IMR-90 (cell line): ENCODE data around the gene ADD3. TPM values are rescaled to one million over a fixed set of nuclear protein-coding genes. Genes with fewer than 3 reads are reported as not detected.

Experiments used
- ATAC-seq: fragments of 200-7000 bp; cut with Tn5 transposase; 2 replicates; pipeline ENCODE4 v1.9.1; 2020; ENCODE audit warnings: low read depth, mild to moderate bottlenecking, moderate library complexity
- BruUV-seq: library from RNA; stranded (reverse); fragments of 400-500 nt; replicated peaks from 2 replicates; lab custom pipeline; 2021; lab: Mats Ljungman, UMichigan
- CTCF ChIA-PET: fragments of 300-600 bp; formaldehyde crosslinking; extraction: SDS; loops from one replicate; lab custom pipeline; 2021; ENCODE audit warnings: antibody characterized with exemption; lab: Yijun Ruan, JAX
- POLR2A ChIA-PET: fragments of 300-600 bp; sonication (Branson Sonifier 250); formaldehyde crosslinking; loops from one replicate; lab custom pipeline; 2022; ENCODE audit warnings: antibody characterized with exemption; ENCODE audit not compliant: unreplicated experiment; lab: Charles Lee
- DNase-seq: peaks from one replicate; pipeline ENCODE4 v3.0.0; 2013
- H2AFZ ChIP-seq: replicated peaks from 2 replicates; pipeline ENCODE3; 2013; ENCODE audit warnings: low read length, mild to moderate bottlenecking; ENCODE audit not compliant: poor library complexity
- H2AK5ac ChIP-seq: 2 replicates; pipeline ENCODE4 v1.6.1; 2013; ENCODE audit warnings: low read depth, low read length, inconsistent platforms
- H2AK9ac ChIP-seq: replicated peaks from 2 replicates; pipeline ENCODE3; 2013; ENCODE audit warnings: mild to moderate bottlenecking, low read depth, low read length, moderate library complexity; ENCODE audit not compliant: poor library complexity
- H2BK120ac ChIP-seq: 2 replicates; pipeline ENCODE4 v1.6.1; 2013; ENCODE audit warnings: low read depth, low read length, inconsistent platforms
- H2BK15ac ChIP-seq: 3 replicates; pipeline ENCODE4 v1.6.1; 2013; ENCODE audit warnings: low read depth, low read length, inconsistent platforms
- H2BK20ac ChIP-seq: 2 replicates; pipeline ENCODE4 v1.6.1; 2013; ENCODE audit warnings: low read depth, mild to moderate bottlenecking, inconsistent platforms, low read length, moderate library complexity
- H2BK5ac ChIP-seq: 2 replicates; pipeline ENCODE4 v1.6.1; 2013; ENCODE audit warnings: mild to moderate bottlenecking, low read depth, low read length, inconsistent platforms; ENCODE audit not compliant: poor library complexity, severe bottlenecking
- H3K14ac ChIP-seq: replicated peaks from 2 replicates; pipeline ENCODE4 v1.6.1; 2013; ENCODE audit warnings: low read depth, low read length, inconsistent platforms
- H3K18ac ChIP-seq: 2 replicates; pipeline ENCODE4 v1.6.1; 2013; ENCODE audit warnings: low read depth, low read length, control low read depth
- H3K23ac ChIP-seq: 2 replicates; pipeline ENCODE4 v1.6.1; 2013; ENCODE audit warnings: low read depth, low read length, inconsistent platforms
- H3K27ac ChIP-seq: 2 replicates; pipeline ENCODE4 v1.5.1; 2013; ENCODE audit warnings: mild to moderate bottlenecking, control low read depth, low read length; ENCODE audit not compliant: insufficient read depth
- H3K27me3 ChIP-seq: 2 replicates; pipeline ENCODE4 v1.6.1; 2013; ENCODE audit warnings: low read length; ENCODE audit not compliant: control insufficient read depth, insufficient read depth
- H3K36me3 ChIP-seq: 2 replicates; pipeline ENCODE4 v1.6.1; 2013; ENCODE audit warnings: low read length, mixed read lengths; ENCODE audit not compliant: control insufficient read depth, insufficient read depth
- H3K4ac ChIP-seq: 2 replicates; pipeline ENCODE4 v1.6.1; 2013; ENCODE audit warnings: low read depth, low read length, inconsistent platforms
- H3K4me1 ChIP-seq: 2 replicates; pipeline ENCODE4 v1.6.1; 2013; ENCODE audit warnings: low read length, mixed read lengths; ENCODE audit not compliant: control insufficient read depth, insufficient read depth
- H3K4me2 ChIP-seq: 2 replicates; pipeline ENCODE4 v1.6.1; 2013; ENCODE audit warnings: low read depth, mild to moderate bottlenecking, control low read depth, low read length, moderate library complexity
- H3K4me3 ChIP-seq: 2 replicates; pipeline ENCODE4 v1.5.1; 2013; ENCODE audit warnings: low read depth, mild to moderate bottlenecking, control low read depth, low read length, moderate library complexity; ENCODE audit not compliant: insufficient read depth
- H3K56ac ChIP-seq: 2 replicates; pipeline ENCODE4 v1.6.1; 2013; ENCODE audit warnings: low read length, inconsistent platforms; ENCODE audit not compliant: insufficient read depth; ENCODE audit errors: extremely low read depth
- H3K79me1 ChIP-seq, 2 experiments: 2 replicates each; pipeline ENCODE4 v1.6.1; 2013; ENCODE audit warnings: low read length in 2 of 2, inconsistent platforms in 1 of 2, low read depth in 1 of 2
- H3K9ac ChIP-seq: 2 replicates; pipeline ENCODE4 v1.6.1; 2013; ENCODE audit warnings: low read depth, low read length, control low read depth
- H3K9me1 ChIP-seq: 2 replicates; pipeline ENCODE4 v1.6.1; 2013; ENCODE audit warnings: low read length, inconsistent platforms; ENCODE audit not compliant: insufficient read depth
- H3K9me3 ChIP-seq: 2 replicates; pipeline ENCODE4 v1.6.1; 2013; ENCODE audit warnings: low read length; ENCODE audit not compliant: control insufficient read depth, insufficient read depth
- H4K20me1 ChIP-seq: 2 replicates; pipeline ENCODE4 v1.6.1; 2013; ENCODE audit warnings: low read length, inconsistent platforms; ENCODE audit not compliant: insufficient read depth
- H4K5ac ChIP-seq: 2 replicates; pipeline ENCODE4 v1.6.1; 2013; ENCODE audit warnings: mild to moderate bottlenecking, low read depth, low read length, control low read depth
- H4K8ac ChIP-seq, 2 experiments: 2 replicates each; pipeline ENCODE4 v1.6.1; 2013; ENCODE audit warnings: low read depth in 2 of 2, low read length in 2 of 2, control low read depth in 1 of 2, inconsistent platforms in 1 of 2
- H4K91ac ChIP-seq: 2 replicates; pipeline ENCODE4 v1.6.1; 2013; ENCODE audit warnings: low read depth, low read length, inconsistent platforms; ENCODE audit not compliant: insufficient read depth
- BHLHE40 ChIP-seq: fragments of 150-350 bp; IDR thresholded peaks from 2 replicates; pipeline ENCODE4 v1.6.1; 2016; ENCODE audit warnings: mild to moderate bottlenecking, low read depth, low read length
- MAFK ChIP-seq: IDR thresholded peaks from 2 replicates; pipeline ENCODE4 v1.6.1; 2012; ENCODE audit warnings: low read depth, low read length, improper control_type of control experiment
- RAD21 ChIP-seq: IDR thresholded peaks from 2 replicates; pipeline ENCODE4 v1.6.1; 2012; ENCODE audit warnings: low read length, improper control_type of control experiment
- dilution Hi-C: fragments of 300-500 bp; cut with HindIII; formaldehyde crosslinking; loops from one replicate; pipeline ENCODE4 v1.14.3; 2018; ENCODE audit warnings: low sequenced_read_pairs; ENCODE audit not compliant: unreplicated experiment
- in situ Hi-C: fragments of 300-500 bp; cut with MboI; formaldehyde crosslinking; loops from 3 replicates; pipeline ENCODE4 v1.14.3; 2019; ENCODE audit warnings: low sequenced_read_pairs, inconsistent platforms, mixed read lengths
- intact Hi-C: fragments of 100-400 bp; cut with micrococcal nuclease; formaldehyde crosslinking; loops from 2 replicates; pipeline ENCODE4 v1.10.0; 2022
- polyA plus RNA-seq, 3 experiments: library from polyadenylated mRNA; depleted of rRNA; stranded (reverse); fragments of >200 nt; gene quantifications; 2 replicates each; pipeline ENCODE4 v1.2.3, GENCODE V29; 2012; ENCODE audit warnings: low replicate concordance in 1 of 3
- total RNA-seq: library from RNA; depleted of rRNA; stranded (reverse); fragments of >200 nt; gene quantifications from 2 replicates; pipeline ENCODE4 v1.2.3, GENCODE V29; 2012

Gene ADD3
- total and polyA plus RNA-seq, 2 of the 4 experiments (the other 2 are of a cell fraction): 138 to 212 TPM

DNA sequence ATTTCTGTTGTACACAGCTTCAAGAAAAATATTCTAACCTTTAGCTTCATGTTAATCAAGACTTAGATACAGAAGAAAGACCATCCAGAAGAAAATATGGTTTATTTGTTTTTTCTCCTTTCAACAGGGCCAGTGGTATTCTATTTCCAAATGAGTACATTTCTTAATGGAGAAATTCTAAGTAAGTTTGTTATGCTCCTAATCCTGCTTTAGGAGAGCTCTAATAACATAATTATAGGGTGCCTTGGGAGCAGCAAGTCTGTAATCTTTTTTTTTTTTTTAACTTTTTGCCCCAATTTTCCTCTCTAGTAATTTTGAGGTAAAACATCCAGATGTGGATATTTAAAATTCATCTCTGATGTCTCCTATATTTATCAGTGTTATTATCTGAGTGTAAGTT, 98.1 kb downstream of the ADD3 start:
- ATAC-seq (no peak), DNase-seq (no peak)
- H4K5ac ChIP-seq: no peak overlapping the region
- no peaks in the 10 kb centered on the region for H3K9me3 ChIP-seq
- no peak overlapping the region for H4K8ac ChIP-seq
- H2BK5ac ChIP-seq: no peak overlapping the region
- no peak overlapping the region for H3K56ac ChIP-seq
- no peak overlapping the region for H2AFZ ChIP-seq
- no peak overlapping the region for H3K18ac ChIP-seq
- H4K91ac ChIP-seq: no peak overlapping the region
- no peak overlapping the region for H3K23ac ChIP-seq
- H3K27ac ChIP-seq: no peak overlapping the region
- dilution Hi-C loops: no loop called here
- no peak overlapping the region for H3K4me3 ChIP-seq
- H2BK20ac ChIP-seq: no peak overlapping the region
- H2BK120ac ChIP-seq: no peak overlapping the region
- intact Hi-C loops: no loop called here
- no peak overlapping the region for H3K14ac ChIP-seq
- no peaks in the 10 kb centered on the region for H3K4me1 ChIP-seq
- H2AK9ac ChIP-seq: no peak overlapping the region
- TF ChIP-seq BHLHE40 (no peak), MAFK (no peak), RAD21 (no peak)
- no peak overlapping the region for H3K9ac ChIP-seq
- ChIA-PET CTCF (interaction anchor here (1.0 kb wide), 1 partner anchor 221 kb away, joined by 3 read pairs; no protein-coding TSS in a partner anchor), POLR2A (no interaction called here)
- BruUV-seq: no TSS peak
- H3K27me3 ChIP-seq: no peaks in the 10 kb centered on the region
- peaks cover 7 to 39% of the 10 kb centered on the region in 2 experiments for H3K79me1 ChIP-seq
- no peak overlapping the region for H2BK15ac ChIP-seq
- no peaks in the 10 kb centered on the region for H3K9me1 ChIP-seq
- H2AK5ac ChIP-seq: no peak overlapping the region
- no peak overlapping the region for H3K4me2 ChIP-seq
- H4K20me1 ChIP-seq: no peaks in the 10 kb centered on the region; the same call in 1 of the 2 replicates
- in situ Hi-C loops: no loop called here
- H3K36me3 ChIP-seq: peaks cover 8% of the 10 kb centered on the region; the same call in 1 of the 2 replicates
- no peak overlapping the region for H3K4ac ChIP-seq
